Measurements from ENCODE around the gene DDX24. TPM values are rescaled to one million over a fixed set of nuclear protein-coding genes. Genes with fewer than 3 reads are reported as not detected.

Gene DDX24
- total RNA-seq, 1 experiment from 2014 or later: 215 TPM

- no peak for DNase-seq (ENCODE audit: low read depth)
Measured at GRCh38 chr14:94031161-94031882, 49.7 kb downstream of the DDX24 start.

DNA sequence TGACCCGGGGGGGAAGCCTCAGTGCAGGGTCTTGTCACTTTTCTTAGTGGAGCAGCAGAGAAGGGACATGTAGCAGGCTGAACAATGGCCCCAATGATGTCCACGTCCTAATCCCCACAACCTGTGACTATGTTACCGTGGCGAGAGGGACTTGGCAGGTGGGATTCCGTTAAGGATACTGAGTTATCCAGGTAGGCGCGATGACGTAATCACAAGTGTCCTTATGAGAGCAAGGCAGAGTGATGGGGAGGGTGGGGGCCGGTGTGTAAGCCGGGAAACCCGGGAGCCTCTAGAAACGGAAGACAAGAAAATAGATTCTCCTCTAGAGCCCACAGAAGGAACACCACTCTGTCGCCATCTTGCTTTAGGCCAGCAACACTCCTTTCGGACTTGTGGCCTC, 50.4 kb downstream of the DDX24 start:
- DNase-seq (ENCODE audit: low read depth): no peak

- DNase-seq (ENCODE audit: low read depth): no peak
Measured at GRCh38 chr14:94029671-94030203, 51.3 kb downstream of the DDX24 start.

DNA sequence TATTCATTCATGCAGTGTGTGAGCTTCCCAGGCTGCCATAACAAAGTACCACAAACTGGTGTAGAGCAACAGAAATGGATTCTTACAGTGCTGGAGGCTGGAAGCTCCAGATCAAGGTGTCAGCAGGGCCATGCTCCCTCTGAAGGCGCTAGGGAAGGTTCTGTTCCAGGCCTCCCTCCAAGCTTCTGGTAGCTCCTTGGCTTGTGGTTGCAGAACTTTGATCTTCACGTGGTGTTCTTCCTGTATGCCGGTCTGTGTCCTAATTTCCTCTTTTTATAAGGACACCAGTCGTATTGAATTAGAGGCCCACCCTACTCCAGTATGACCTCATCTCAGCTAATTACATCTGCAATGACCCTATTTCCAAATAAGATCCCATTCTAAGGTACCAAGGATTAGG, 51.7 kb downstream of the DDX24 start:
- DNase-seq (ENCODE audit: low read depth): no peak

DNA sequence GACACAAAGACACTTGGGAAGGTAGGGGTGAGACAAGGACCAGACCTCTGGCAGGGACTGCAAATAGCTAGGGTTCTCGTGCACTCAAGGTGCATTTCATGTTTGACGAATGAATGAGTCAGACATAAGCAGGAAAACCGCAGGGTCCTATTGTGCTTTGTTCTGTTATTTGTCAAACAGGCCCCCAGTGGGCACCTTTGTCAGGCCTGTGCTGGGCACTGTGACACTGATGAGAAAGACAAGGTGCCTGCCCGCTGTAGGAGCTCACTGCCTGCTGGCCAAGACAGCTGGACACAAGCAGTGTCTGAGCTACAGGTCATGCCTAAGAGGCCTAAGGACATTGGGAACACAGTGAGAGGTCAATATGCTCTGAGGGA, 52.6 kb downstream of the DDX24 start:
- peak; percentile 86 for DNase-seq (ENCODE audit: low read depth)

GRCh38 chr14:94027566-94028449, 53.2 kb downstream of the DDX24 start:
- DNase-seq (ENCODE audit: low read depth): peak; percentile 63

GRCh38 chr14:94026889-94027469, 54.0 kb downstream of the DDX24 start:
- no peak for DNase-seq (ENCODE audit: low read depth)

- peak; percentile 99 for DNase-seq (ENCODE audit: low read depth)
Measured at GRCh38 chr14:94026173-94026888, 54.7 kb downstream of the DDX24 start, which contains the start of gene OTUB2. Gene OTUB2 (plus strand): TSS chr14:94026340. CDS start chr14:94026538, 198 bp downstream.

DNA sequence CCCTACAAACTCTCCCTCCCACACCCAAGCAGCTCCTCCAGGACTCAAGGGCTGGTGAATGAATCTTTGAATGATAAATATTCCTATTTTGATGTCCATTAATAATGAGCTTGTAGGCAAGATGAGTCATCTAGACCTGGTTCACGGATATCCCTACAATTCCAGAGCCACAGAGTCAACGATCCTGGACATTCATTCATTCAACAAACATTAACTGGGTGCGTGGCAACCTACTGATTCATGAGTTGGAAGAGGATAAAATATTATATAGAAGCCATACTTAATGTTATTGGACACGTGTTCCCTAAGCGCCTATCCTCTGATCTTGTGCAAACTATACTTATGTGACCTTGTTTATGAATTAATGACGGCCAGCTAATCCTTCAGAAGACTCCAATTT, 55.3 kb downstream of the DDX24 start:
- DNase-seq (ENCODE audit: low read depth): no peak

DNA sequence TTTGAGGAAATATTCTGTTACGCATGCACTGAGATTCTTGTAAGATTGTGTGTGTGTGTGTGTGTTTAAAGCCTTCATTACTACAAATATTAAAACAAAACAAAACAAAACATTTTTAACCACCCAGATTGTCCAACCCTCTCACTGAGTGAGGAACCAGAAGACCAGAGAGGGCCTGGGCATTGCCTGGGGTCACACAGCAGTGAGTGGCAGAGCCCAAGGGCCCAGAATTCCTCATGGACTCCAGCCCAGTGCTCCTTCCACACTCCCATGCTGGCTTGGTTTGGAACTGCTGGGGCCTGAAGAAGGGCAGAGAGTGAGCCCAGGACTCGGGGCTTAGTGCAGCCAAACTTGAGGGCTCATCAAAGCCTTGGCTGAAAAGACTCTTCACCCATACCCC, 56.5 kb downstream of the DDX24 start:
- no peak for DNase-seq (ENCODE audit: low read depth)

DNA sequence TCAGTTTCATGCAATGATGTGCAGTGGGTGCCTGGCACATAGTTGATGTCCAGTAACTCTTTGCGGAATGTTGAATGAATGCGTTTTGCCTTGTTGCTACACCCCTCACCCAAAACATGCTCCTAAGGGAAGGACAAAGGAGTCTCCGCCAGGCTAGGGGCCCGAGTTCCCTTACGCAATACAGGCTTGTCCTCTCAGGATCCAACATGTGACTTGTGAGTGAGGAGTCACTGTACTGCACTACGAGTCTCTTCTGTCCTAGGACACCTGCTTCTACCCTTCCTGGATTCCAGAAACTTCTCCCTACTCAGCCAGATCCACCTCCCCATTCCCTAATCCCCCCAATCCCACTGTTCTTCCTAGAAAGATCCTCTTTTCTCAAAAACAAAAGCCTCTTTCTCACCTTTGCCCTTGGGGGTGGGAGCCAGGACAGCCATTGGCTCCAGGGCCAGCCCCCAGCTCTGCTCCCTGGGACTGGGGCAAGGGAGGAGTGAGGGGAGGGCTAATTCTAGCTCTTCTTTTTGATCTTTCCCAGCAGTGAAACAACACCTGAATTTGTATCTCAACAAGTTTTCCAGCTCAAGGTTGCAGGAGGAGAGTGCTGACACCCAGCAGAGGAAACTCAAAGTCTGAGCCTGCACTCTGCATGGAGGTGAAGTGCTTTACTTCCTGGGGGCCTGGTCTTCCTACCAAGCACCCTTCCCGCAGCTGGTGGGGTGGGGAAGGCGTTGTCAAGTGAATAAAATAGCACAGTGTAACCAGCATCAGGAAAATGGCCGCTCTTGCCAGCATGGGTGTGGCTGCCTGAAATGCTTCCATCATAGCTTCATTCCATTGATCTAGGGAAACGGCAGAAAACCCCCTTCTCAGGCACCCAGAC, 58.2 kb downstream of the DDX24 start:
- DNase-seq (ENCODE audit: low read depth): no peak

GRCh38 chr14:94021416-94022157, 59.4 kb downstream of the DDX24 start:
- peak; percentile 35 for DNase-seq (ENCODE audit: low read depth)

DNA sequence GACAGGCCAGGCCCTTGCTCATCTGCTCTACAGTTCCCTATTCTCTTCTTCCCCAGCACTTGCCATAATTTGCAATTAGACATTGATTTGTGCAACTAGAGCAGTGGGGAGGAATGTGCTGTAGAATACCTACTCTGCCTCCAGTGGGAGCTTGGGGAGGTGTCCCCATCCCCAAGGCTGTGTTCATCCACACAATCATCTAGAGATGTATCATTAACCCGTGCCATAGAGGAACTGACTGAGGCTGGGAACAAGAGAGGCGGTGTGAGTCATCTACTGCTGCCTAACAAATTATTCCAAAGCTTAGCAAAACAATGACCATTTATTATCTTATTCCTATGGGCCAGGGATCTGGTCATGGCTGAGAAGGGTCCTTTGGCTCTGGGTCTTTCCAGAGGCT, 60.0 kb downstream of the DDX24 start:
- DNase-seq (ENCODE audit: low read depth): peak; percentile 80

GRCh38 chr14:94020267-94020666, 60.7 kb downstream of the DDX24 start:
- DNase-seq (ENCODE audit: low read depth): no peak

DNA sequence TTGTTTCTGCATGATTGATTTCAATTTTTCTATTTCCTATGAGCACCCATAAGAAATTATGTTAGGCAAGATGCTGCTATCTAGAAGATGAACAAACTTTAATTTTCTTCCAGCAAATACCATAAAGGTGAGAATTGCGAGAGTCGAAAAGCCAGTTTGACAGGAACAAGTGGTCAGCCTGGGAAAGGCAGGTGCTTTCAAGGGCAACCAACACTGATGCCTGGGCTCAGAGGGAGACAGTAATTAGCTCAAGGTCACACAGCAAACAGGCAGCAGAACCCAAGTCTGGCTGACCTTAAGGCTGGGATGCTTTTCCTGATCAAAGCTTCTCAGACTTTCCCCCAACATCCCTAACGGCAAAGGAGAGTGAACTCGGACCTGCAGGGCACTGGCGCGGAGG, 61.7 kb downstream of the DDX24 start:
- DNase-seq (ENCODE audit: low read depth): no peak

GRCh38 chr14:94018308-94018707, 62.7 kb downstream of the DDX24 start:
- DNase-seq (ENCODE audit: low read depth): no peak

GRCh38 chr14:94016446-94016976, 64.5 kb downstream of the DDX24 start:
- no peak for DNase-seq (ENCODE audit: low read depth)

DNA sequence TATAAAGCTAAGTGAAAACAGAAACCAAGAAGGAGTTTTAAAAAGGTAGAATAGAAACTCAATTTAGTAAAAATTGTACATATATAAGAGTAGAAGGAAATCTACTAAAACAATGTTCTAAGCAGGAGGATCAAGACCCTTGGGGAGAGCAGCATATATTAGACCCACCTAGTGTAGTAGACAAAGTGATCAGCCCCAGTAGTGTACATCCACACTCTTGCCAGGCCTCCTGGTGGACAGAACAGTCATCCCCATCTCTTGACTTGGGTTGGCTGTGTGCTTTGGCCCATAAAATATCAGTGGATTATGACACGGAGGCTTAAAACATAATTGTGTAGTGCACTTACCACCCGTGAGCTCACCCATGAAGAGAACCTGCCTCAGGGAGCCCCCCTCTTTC, 65.8 kb downstream of the DDX24 start:
- DNase-seq (ENCODE audit: low read depth): no peak

DNA sequence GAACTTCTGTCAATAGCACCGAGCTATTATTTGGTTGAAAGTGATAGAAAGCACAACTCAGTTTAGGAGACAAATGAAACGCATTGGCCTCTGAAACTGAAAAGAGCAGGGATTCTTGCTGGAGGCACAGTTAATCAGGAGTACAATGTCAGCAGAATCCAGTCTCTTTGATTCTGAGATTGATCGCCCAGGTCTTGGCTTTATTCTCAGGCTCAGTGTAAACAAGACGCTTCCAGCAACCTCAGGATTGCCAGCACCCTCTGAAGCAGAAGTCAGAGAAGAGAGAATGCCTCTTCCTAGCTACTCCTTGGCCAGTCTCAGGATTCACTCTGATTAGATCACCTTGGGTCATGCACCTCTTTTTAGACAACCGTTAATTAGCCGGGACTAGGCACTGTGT, 66.6 kb downstream of the DDX24 start:
- DNase-seq (ENCODE audit: low read depth): no peak

- no peak for DNase-seq (ENCODE audit: low read depth)
Measured at GRCh38 chr14:94011795-94012194, 69.2 kb downstream of the DDX24 start.
